Brain microvascular endothelial cell (primary cell): ENCODE results near the gene FZD8.

ENCODE experiments used
- DNase-seq: peaks from one replicate; pipeline ENCODE4 v3.0.0-alpha.2; 2020
- H3K27ac ChIP-seq: fragments of 250-450 bp; sonication (Bioruptor Pico); 2 replicates; pipeline ENCODE4 v1.5.1; 2020; ENCODE audit warnings: mild to moderate bottlenecking, moderate library complexity
- H3K27me3 ChIP-seq: fragments of 250-450 bp; sonication (Bioruptor Pico); replicated peaks from 2 replicates; pipeline ENCODE4 v1.5.1; 2020; ENCODE audit warnings: mild to moderate bottlenecking
- H3K36me3 ChIP-seq: fragments of 250-450 bp; sonication (Bioruptor Pico); replicated peaks from 2 replicates; pipeline ENCODE4 v1.5.1; 2020; ENCODE audit warnings: mild to moderate bottlenecking
- H3K4me3 ChIP-seq: 2 replicates; pipeline ENCODE4 v1.5.1; 2011; ENCODE audit warnings: low read depth, mild to moderate bottlenecking, control low read depth, low read length, moderate library complexity
- in situ Hi-C: cut with HindIII; loops from 2 replicates; pipeline ENCODE4 v1.10.0; 2017; ENCODE audit warnings: low sequenced_read_pairs, low pct_ligation_motif_present
- TF ChIP-seq, protein P1 (sequence below): IDR thresholded peaks from 2 replicates; pipeline ENCODE4 v1.5.1; 2011; ENCODE audit warnings: low read depth, mild to moderate bottlenecking, moderate library complexity, low read length, control low read depth, inconsistent platforms; ENCODE audit errors: missing control alignments

Gene FZD8

DNA sequence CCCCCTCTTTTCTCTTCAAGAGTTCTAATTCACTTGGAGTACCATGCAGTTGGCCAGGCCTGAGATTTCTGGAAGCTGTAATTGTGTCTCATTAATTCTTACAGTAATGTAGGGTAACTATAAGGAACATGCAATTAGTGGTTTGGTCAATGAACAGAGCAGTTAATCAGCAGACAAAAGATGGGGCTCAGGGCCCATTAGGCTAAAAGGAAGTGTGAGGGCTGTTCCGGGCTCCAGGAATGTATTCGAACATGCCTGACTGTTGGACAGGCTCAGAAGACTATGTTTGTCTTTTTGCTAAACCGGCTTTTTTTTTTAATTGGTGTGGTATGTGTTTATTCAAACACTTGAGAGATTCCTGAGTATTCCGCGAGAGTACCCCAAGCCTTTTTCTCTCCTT is 42.5 kb upstream of the FZD8 start:
- no peak for DNase-seq
- no peaks in the 10 kb centered on the region for H3K36me3 ChIP-seq
- TF ChIP-seq, protein P1, sequence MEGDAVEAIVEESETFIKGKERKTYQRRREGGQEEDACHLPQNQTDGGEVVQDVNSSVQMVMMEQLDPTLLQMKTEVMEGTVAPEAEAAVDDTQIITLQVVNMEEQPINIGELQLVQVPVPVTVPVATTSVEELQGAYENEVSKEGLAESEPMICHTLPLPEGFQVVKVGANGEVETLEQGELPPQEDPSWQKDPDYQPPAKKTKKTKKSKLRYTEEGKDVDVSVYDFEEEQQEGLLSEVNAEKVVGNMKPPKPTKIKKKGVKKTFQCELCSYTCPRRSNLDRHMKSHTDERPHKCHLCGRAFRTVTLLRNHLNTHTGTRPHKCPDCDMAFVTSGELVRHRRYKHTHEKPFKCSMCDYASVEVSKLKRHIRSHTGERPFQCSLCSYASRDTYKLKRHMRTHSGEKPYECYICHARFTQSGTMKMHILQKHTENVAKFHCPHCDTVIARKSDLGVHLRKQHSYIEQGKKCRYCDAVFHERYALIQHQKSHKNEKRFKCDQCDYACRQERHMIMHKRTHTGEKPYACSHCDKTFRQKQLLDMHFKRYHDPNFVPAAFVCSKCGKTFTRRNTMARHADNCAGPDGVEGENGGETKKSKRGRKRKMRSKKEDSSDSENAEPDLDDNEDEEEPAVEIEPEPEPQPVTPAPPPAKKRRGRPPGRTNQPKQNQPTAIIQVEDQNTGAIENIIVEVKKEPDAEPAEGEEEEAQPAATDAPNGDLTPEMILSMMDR = no peak
- no peak overlapping the region for H3K27ac ChIP-seq
- H3K27me3 ChIP-seq = no peaks in the 10 kb centered on the region
- in situ Hi-C loops = no loop called here
- H3K4me3 ChIP-seq = no peak overlapping the region

DNA sequence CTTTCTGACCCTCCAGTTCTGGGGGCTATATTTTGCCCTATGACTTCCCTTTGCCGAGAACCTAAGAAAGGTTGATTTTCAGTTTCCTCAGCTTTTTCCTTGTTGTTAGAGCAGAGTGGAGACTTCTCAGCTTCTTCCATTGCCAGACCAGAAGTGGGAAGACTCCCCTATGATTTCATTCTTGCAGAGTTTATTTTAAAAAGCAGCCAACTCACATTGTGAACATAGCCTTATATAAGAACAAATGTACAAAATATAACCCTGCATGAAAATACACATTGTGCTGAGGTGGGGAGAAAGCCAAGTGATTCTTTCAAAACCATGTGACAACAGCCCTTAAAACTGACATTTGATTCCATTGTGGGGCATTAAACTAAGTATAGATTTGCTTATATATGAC is 33.8 kb upstream of the FZD8 start:
- H3K4me3 ChIP-seq = no peak overlapping the region
- DNase-seq = no peak
- H3K36me3 ChIP-seq = no peaks in the 10 kb centered on the region
- H3K27me3 ChIP-seq = no peaks in the 10 kb centered on the region
- TF ChIP-seq, protein P1 = no peak
- H3K27ac ChIP-seq = no peak overlapping the region
- in situ Hi-C loops = no loop called here

DNA sequence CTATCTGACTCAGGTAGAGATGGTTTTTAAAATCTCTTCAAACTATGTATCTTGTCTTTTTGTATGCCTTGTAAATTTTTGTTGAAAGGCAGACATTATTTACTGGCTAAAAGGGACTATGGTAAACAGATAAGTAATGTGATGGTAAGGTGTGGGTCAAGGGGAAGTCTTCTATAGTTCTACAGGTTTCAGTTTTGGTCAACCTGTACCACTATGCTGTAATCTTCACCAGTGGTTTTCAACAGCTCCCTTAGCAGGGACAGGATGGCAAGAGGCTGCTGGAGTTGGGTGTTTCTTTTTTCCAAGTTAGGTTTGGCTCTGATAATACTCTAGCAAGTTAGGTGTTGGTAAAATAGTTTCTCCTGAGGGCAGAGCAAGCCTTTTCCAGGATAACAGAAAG is 32.7 kb upstream of the FZD8 start:
- Histone ChIP-seq H3K27me3 (no peaks in the 10 kb centered on the region), H3K36me3 (no peaks in the 10 kb centered on the region), H3K27ac (no peak overlapping the region), H3K4me3 (no peak overlapping the region)
- no peak for DNase-seq
- in situ Hi-C loops = no loop called here
- TF ChIP-seq, protein P1 = no peak

DNA sequence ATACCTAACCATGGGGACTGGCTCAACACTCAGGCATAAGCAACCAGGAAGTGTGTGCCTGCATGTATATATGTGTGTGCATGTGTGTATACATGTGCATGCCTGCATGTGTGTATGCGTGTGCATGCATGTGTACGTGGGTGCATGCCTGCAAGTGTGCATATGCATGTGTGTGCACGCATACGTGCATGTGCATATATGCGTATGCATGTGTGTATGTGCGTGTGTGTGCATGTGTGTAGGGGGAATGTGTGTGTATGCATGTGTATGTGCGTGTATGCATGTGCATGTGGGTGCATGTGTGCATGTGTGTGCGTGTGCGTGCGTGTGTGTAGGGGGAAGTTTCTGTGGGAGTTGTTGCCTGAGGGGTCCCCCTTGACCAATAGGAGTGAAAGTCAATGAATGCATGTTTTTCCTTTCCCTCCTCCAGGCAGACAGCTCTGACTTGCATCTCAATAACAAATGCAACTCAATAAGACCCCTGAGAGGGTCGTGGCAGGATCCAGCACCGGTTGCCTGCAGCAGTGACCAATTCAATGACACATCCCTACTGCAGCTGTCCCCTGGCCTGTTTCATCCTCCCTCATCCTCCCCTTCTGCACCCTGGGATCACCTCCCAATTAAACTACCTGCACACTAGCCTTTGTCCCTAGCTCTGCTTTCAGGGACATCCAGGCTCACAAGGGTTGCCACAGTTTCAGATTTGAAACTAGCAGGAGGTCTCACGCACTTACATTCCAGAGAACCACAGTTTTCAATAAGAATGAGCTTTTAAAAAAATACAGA is 27.0 kb upstream of the FZD8 start:
- H3K27ac ChIP-seq = no peak overlapping the region
- no peak overlapping the region for H3K4me3 ChIP-seq
- no peak for DNase-seq
- H3K36me3 ChIP-seq = no peaks in the 10 kb centered on the region
- TF ChIP-seq, protein P1 = no peak
- no peaks in the 10 kb centered on the region for H3K27me3 ChIP-seq
- in situ Hi-C loops = no loop called here

DNA sequence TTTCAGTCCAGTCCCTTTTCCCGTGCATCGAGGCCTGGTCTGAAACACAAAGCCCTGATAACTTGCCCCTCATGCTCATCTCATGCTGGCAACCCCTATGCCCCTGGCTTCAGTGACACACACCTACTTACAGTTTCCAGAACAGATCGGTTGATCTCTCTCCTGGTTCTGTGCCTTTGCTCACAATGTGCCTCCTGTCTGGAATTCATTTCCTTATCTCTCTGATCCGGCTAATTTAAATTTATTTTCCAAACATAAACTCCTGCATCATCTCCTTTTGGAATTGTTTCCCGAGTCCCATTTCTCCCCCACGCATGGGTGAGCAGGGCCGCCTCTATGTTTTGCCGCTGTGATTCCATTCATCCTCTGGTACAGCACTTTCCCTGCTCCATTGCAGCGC is 25.9 kb upstream of the FZD8 start:
- in situ Hi-C loops = no loop called here
- no peak overlapping the region for H3K27ac ChIP-seq
- no peak overlapping the region for H3K4me3 ChIP-seq

More for the DNA sequence above, 25.9 kb upstream of the FZD8 start:
- H3K36me3 ChIP-seq = no peaks in the 10 kb centered on the region
- TF ChIP-seq, protein P1 = no peak
- no peak for DNase-seq
- H3K27me3 ChIP-seq = no peaks in the 10 kb centered on the region
